BJ (cell line): Measurements from ENCODE around the gene SMTNL2. TPM values are rescaled to one million over a fixed set of nuclear protein-coding genes. Genes with fewer than 3 reads are reported as not detected.

ENCODE experiments used
- CTCF ChIA-PET: fragments of 350-600 bp; formaldehyde crosslinking; extraction: SDS; loops from one replicate; lab custom pipeline; 2021; ENCODE audit warnings: antibody characterized with exemption, inconsistent platforms; lab: Yijun Ruan, JAX
- POLR2A ChIA-PET: fragments of 300-600 bp; sonication (Branson Sonifier 250); formaldehyde crosslinking; extraction: SDS; loops from one replicate; lab custom pipeline; 2021; ENCODE audit warnings: antibody characterized with exemption; lab: Charles Lee
- DNase-seq: peaks from one replicate; pipeline ENCODE4 v3.0.0-alpha.2; 2011; ENCODE audit warnings: low read depth
- H3K27me3 ChIP-seq: 2 replicates; pipeline ENCODE4 v1.6.0; 2011; ENCODE audit warnings: low read length; ENCODE audit not compliant: control insufficient read depth, insufficient read depth
- H3K36me3 ChIP-seq: 2 replicates; pipeline ENCODE4 v1.5.1; 2011; ENCODE audit warnings: low read length; ENCODE audit not compliant: control insufficient read depth, insufficient read depth
- H3K4me3 ChIP-seq: 2 replicates; pipeline ENCODE4 v1.5.1; 2011; ENCODE audit warnings: low read depth, mild to moderate bottlenecking, control low read depth, low read length
- polyA plus RNA-seq: library from polyadenylated mRNA; depleted of rRNA; stranded (reverse); fragments of >200 nt; gene quantifications from 2 replicates; pipeline ENCODE4 v1.2.3, GENCODE V29; 2011
- TF ChIP-seq, protein P1 (sequence below): IDR thresholded peaks from 2 replicates; pipeline ENCODE4 v1.5.1; 2011; ENCODE audit warnings: low read depth, mild to moderate bottlenecking, control low read depth, inconsistent platforms, low read length, moderate library complexity; ENCODE audit not compliant: insufficient read depth

Gene SMTNL2
- polyA plus RNA-seq, 1 experiment, result not detected

DNA sequence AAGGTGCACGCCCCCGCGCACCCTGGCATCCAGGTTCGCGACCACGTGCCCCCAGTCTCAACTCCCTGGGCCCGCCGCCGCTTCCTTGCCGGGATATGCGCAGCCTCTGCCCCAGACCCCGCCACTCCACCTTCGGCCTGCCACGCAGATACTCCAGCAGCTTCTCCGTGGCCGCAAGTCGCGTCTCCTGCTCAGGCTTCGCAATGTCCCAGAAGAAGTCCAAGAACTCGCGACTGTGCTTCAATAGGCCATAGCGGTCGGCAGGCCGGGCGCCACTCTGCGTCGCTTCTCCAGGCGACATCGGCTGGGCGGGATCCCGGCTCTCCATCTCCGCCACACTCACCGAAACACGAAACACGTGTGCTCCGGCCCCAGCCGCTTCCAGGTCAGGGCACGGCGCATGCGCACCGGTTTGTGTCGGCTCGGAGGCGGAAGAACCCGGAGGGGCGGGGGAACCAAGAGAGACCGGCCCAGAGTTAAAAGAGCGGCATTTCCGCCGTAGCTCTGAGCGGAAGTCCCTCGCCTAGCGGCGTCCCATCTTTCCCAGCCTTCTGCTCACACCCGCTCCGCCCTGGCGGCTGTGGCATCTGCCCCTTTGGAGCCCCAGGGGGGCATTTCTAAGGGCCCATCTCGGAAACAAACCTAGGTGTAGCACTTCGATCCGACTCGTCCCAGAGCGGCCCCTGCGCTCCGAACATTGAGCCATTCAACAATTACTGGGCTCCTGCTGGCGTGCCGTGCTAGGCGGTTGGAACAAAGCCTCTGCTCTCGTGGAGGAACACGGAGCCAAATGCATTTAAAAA, 29.1 kb upstream of the SMTNL2 start, which contains the start of gene MYBBP1A:
Gene MYBBP1A (minus strand): TSS at position 388 of the 803 bp plus-strand sequence. CDS start 60 bp downstream, at position 328.
- peak within 1 kb of the TSS; percentile 99 for H3K4me3 ChIP-seq
- DNase-seq, result peak; percentile 64

DNA sequence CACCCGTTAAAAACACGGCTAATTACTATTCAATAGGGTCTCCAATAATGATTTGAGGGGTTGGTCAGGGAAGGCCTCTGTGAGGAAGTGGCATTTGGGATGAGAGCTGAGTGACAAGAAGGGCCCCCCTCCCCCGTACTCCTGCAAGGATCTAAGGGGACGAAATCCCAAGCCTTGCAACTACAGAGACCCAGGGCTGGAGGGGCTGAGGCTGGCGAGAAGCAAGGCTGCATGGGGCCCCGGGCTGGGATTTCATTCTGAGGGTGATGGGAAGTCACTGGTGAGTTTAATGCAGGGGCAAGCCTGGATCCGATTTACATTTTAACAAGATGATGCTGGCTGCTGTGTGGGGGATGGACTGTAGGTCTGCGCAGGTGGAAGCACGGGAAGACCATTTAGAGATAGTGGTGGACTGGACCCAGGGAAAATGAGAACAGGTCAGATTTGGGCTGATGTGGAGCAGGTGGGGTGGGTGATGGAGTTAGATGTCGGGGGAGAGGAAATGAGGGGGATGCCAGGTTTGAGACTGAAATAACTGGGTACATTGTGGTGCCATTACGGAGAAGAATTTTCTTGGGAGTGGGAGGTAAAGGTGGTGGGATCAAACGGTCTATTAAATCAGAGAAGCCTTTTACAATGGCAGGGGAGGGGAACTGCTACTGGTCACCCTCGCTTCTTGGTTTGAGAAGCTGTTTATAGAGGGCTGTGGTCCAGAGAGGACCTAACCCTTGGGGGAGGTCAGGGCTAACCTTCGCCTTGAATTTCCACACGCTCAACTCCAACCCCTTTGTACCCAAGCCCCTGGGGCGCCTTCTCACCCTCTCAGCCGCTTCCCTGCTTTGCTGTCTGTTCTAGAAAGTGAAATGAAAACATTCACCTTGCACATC, 28.2 kb upstream of the SMTNL2 start:
- peaks cover 1% of the 10 kb centered on the region for H3K27me3 ChIP-seq
- TF ChIP-seq, protein P1, sequence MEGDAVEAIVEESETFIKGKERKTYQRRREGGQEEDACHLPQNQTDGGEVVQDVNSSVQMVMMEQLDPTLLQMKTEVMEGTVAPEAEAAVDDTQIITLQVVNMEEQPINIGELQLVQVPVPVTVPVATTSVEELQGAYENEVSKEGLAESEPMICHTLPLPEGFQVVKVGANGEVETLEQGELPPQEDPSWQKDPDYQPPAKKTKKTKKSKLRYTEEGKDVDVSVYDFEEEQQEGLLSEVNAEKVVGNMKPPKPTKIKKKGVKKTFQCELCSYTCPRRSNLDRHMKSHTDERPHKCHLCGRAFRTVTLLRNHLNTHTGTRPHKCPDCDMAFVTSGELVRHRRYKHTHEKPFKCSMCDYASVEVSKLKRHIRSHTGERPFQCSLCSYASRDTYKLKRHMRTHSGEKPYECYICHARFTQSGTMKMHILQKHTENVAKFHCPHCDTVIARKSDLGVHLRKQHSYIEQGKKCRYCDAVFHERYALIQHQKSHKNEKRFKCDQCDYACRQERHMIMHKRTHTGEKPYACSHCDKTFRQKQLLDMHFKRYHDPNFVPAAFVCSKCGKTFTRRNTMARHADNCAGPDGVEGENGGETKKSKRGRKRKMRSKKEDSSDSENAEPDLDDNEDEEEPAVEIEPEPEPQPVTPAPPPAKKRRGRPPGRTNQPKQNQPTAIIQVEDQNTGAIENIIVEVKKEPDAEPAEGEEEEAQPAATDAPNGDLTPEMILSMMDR, result no peak
- peak overlapping the region; percentile 99 for H3K4me3 ChIP-seq
- CTCF ChIA-PET, result interaction anchor here (0.6 to 3.6 kb wide), 3 partner anchors 10 to 92 kb away, joined by 3 to 43 read pairs (median 3); no protein-coding TSS in a partner anchor
- no peak for DNase-seq
- POLR2A ChIA-PET, result interaction anchor here (0.5 kb wide), 1 partner anchor 45 kb away, joined by 3 read pairs; no protein-coding TSS in a partner anchor
- H3K36me3 ChIP-seq, result peaks cover 14% of the 10 kb centered on the region

More for the DNA sequence above, 29.1 kb upstream of the SMTNL2 start, which contains the start of gene MYBBP1A:
- Histone ChIP-seq H3K27me3 (peaks cover 1% of the 10 kb centered on the region; the same call in 1 of the 2 replicates), H3K36me3 (peaks cover 19% of the 10 kb centered on the region)
- ChIA-PET POLR2A (interaction anchor here (0.5 to 0.6 kb wide), 2 partner anchors 12 to 46 kb away, joined by 3 read pairs; no protein-coding TSS in a partner anchor), CTCF (interaction anchor here (0.6 to 3.6 kb wide), 3 partner anchors 11 to 93 kb away, joined by 3 to 43 read pairs (median 5); no protein-coding TSS in a partner anchor)
- TF ChIP-seq, protein P1, result peak; percentile 42; the same call in 1 of the 2 replicates

DNA sequence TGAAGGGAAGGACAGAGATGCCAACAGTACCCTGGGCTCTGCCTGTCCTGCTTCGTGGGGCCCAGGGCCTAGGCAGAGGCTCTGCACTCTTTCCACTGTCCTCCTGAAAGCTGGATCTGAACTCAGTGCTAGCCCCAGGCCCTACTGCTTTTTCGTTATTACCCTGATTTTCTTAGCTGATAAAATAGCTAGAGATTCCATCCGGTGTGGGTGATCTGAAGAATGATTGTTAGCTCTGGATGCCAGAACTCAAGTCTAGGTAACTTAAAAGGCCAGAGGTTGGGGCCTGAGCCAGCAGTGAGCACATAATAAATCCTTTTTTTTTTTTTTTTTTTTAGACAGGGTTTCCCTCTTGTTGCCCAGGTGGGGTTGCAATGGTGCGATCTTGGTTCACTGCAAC, 27.3 kb upstream of the SMTNL2 start:
- CTCF ChIA-PET, result interaction anchor here (1.4 to 3.6 kb wide), 2 partner anchors 9 to 69 kb away, joined by 3 to 43 read pairs; no protein-coding TSS in a partner anchor

DNA sequence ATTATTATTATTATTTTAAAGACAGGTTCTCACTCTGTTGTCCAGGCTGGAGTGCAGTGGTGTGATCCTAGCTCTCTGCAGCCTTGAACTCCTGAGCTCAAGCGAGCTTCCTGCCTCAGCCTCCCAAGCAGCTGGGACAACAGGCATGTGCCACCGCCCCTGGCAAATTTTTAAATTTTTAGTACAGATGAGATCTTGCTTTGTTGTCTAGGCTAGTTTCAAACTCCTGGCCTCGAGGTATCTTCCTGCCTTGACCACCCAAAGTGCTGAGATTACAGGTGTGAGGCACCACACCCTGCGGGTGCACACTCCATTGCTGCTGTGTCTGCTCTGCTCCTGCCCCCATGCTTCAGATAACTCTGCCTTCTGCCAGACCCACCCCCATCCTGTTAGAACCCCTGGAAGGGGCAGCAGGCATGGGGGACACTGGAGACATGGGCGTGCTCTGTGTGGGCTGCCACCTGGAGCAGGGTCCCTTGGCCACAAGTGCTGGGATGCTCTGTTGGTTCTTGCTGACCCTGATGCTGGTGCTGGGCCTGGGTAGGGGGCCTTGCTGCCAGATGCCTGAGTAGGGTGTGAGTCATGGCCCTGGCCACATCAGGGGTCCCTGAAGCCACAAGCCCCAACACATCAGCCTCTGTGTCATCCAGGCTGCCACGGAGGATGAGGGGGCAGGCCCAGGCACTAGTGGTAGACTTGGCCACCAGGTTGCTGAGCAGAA, 26.5 kb upstream of the SMTNL2 start:
- CTCF ChIA-PET, result interaction anchor here (1.4 to 3.6 kb wide), 2 partner anchors 9 to 68 kb away, joined by 3 to 43 read pairs; no protein-coding TSS in a partner anchor
- DNase-seq, result no peak
- POLR2A ChIA-PET, result no interaction called here
- TF ChIP-seq, protein P1, result no peak
- H3K4me3 ChIP-seq, result no peak overlapping the region
- H3K36me3 ChIP-seq, result peaks cover 4% of the 10 kb centered on the region; the same call in 1 of the 2 replicates
- peaks cover 5% of the 10 kb centered on the region for H3K27me3 ChIP-seq

More for the DNA sequence above, 27.3 kb upstream of the SMTNL2 start:
- POLR2A ChIA-PET, result no interaction called here
- peaks cover 4% of the 10 kb centered on the region for H3K27me3 ChIP-seq
- H3K36me3 ChIP-seq, result peaks cover 9% of the 10 kb centered on the region
- H3K4me3 ChIP-seq, result no peak overlapping the region
- DNase-seq, result no peak
- TF ChIP-seq, protein P1, result no peak
